ENCODE measurements around the gene TAF8.

Gene TAF8

DNA sequence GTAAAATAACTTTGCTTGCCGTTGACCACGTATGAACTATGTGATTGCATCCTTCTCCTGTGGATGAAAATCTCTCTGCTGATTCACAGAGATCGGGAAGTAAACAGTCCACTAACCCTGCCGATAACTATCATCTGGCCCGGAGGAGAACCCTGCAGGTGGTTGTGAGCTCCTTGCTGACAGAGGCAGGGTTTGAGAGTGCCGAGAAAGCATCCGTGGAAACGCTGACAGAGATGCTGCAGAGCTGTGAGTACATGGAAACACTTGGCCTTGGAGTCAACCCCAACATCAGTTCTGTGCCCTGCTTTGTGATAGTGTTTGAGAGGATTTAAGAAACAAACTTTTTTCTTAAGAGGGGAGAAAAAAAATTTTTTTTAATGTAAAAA, 937 bp downstream of the TAF8 start:
- DNase-seq (ENCODE audit: low spot score): peak; percentile 42

DNA sequence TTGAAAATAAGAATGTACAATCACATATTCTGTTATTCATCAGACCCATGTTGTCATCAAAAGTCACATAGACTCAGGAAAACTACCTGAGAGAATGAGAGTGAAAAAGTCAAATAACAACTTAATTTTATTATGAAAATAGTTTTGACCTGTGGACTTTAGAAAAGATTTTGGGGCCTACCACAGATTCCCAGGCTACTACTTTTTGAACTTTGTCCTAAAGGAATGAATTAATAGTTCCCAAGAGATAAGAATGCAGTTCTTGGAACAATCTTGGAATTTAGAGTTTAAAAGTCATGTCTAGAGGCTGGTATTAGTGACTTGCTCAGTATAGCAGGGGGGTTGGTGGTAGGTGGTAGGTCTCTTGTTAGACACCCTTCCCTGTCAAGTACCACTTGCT, 3.3 kb downstream of the TAF8 start:
- no peak for DNase-seq (ENCODE audit: low spot score)

DNA sequence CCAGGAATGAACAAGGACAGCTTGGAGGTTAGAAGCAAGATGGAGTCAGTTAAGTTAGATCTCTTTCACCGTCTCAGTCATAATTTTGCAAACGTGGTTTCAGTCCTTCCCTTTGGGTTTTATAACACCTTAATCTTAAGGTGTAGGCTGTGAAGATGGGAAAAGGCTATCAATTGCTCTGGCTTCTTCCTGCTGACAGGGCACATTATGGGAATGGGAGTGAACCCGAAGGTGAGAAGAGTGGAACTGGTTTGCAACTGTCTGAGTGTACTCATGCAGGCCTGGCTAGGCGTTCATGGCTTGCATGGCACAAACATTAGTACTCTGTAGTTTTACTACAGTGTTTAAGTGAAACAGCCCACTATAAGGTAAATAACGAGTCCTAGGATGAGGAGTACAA, 9.4 kb downstream of the TAF8 start:
- no peak for DNase-seq (ENCODE audit: low spot score)

DNA sequence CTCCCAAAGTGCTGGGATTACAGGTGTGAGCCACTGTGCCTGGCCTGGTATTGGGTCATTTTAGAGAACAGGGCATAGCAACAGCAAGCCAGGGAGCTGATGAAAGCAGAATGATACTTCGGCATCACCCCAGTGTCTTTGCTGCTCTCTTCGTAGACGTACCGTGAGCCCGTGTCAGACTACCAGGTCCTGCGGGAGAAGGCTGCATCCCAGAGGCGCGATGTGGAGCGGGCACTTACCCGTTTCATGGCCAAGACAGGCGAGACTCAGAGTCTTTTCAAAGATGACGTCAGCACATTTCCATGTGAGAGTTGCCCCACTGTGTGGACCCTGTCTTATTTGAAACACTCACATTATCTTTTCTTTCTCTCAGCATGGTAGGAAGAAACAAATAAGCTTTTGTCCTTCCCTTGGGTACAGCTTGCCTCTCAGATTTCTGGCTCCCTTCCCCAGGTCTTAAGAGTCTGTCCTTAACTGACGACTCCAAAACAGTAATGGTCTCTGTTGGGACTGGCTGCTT, 15.9 kb downstream of the TAF8 start:
- DNase-seq (ENCODE audit: low spot score): no peak

DNA sequence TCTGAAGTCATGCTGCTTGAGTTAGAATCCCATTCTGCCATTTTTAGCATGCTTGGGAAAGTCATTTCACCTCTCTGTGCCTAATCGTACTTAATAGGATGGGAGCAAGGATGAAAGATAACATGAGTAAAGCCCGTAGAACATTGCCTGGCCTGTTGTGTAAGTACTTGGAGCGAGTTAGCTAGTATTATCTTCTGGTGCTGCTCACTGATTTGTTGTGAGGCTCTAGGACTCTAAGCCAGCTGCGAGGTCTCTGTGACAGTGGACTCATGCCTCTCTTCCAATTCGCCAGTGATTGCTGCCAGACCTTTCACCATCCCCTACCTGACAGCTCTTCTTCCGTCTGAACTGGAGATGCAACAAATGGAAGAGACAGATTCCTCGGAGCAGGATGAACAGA, 17.8 kb downstream of the TAF8 start:
- DNase-seq (ENCODE audit: low spot score): no peak

DNA sequence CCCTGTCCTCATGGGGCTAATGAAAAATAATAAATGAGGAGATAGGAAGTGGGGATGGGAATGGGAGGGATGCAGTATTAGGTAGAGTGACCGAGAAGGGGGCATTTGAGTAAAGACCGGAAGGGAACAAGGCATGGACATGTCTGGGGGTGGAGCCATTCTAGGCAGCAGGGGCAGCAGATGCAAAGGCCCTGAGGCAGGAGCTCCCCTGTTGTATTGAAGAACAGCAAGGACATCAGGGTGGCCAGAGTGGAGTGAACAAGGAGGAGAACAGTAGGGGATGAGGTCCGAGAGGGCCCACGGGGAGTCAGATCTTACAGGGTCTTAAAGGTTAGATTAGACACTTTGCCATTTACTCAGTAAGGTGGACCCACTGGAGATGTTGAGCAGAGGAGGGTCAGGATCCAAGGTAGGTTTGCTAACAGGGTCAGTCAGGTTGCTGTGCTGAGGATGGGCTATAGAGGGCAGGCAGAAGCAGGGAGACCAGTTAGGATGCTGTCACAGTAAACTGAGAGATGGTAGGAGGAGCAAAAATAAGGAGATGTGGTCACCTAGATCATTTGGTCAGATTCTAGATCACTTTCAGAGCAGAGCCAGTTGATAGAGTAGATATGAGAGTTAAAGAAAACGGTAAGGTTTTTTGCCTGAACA, 18.7 kb downstream of the TAF8 start:
- no peak for DNase-seq (ENCODE audit: low spot score)

DNA sequence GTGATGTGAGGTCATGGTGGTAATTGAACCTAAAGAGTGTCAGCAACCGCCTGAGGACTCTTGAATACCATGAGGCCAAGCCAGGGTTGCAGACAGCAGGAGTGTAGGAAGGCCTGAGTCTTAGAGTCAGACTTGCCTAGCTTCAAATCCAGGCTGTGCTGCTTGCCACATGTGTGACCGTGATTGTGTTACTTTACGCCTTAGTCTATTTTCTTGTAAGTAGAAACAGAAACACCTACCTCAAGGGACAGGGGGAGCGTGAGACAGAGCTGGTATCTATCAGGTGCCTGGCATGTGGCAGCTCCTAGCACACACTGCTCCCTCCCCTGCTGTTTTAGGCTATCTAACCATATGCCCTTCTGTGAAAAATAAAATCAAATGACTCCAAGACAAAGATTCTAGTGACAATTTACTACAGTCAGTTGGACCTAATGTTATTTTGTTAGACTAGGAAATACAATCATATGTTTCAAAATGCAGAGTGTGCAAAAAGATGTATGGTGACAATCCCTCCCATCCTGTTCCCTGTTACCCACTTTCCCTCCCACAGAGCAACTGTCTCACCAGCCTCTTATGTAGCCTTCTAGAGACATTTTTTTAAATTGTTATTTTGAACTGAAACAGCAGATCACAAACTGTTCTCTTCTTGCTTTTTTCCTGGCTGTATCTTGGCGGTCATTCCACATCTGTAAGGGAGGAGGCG, 21.7 kb downstream of the TAF8 start:
- DNase-seq (ENCODE audit: low spot score): no peak

DNA sequence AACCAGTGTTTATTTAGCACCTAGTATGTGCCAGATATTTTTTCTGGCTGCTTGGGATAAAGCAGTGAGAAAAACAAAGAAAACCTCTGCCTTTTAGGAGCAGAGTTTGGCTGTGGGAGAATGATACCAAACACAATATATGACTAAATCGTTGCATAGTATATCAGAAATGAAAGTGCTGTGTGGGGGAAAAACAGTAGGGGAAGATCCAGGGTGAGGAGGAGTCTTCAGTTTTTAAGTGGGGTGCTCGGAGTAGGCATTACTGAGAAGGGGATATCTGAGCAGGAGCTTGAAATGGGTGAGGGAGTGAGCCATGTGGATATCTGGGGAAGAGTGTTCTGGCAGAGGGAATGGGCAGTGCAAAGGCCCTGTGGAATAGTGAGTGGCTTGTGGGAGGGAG, 23.0 kb downstream of the TAF8 start:
- no peak for DNase-seq (ENCODE audit: low spot score)

DNA sequence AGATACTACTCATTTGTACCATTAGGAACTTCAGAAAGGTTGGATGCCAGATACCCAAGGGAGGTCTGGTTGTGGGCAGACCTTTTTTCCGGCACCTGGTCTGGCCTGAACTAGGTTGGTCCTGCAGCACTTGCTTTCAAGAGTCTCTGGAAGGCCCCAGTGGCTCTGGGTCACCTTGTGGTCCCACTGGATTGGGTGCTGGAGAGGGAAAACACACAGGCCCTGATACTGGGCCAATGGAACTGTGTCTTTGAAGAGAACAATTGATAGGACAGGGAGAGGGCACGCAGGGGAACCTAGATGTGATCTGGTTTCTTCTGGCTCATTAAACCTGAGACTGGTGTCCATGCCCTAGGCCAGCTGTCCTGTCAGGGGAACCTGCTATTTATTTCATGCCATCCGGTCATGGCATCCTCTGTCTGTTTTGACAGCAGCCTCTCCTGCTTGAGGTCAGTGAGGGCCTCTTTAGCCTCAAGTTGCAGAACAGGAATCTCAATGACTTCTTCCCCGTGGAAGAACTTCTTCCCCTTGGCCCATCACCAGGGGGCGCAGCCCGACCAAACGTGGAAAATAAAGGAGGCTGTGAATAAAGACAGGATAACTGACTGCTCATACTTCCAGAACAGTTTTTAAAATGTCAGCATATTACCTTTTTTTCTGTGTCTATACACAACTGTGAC, 25.0 kb downstream of the TAF8 start:
- peak; percentile 73 for DNase-seq (ENCODE audit: low spot score)

DNA sequence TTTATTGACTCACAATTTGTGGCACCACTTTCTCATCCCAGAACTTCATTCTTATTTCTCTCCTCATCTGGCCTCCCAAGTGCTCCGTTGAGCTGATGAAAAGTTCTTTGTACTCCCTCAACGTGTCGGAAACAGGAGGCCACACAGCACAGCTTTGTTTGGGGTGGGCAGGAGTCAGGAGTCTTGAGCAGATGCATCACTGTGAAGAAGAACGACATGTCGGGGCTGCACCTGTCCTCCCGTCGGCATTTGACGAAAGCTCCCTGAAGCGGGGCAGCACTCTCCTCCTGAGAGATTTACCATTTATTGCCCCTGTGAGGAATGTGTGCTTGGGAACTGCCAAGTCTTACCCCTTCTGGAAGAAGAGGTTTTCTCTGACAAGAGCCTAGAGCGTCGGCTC, 28.1 kb downstream of the TAF8 start:
- DNase-seq (ENCODE audit: low spot score): no peak

DNA sequence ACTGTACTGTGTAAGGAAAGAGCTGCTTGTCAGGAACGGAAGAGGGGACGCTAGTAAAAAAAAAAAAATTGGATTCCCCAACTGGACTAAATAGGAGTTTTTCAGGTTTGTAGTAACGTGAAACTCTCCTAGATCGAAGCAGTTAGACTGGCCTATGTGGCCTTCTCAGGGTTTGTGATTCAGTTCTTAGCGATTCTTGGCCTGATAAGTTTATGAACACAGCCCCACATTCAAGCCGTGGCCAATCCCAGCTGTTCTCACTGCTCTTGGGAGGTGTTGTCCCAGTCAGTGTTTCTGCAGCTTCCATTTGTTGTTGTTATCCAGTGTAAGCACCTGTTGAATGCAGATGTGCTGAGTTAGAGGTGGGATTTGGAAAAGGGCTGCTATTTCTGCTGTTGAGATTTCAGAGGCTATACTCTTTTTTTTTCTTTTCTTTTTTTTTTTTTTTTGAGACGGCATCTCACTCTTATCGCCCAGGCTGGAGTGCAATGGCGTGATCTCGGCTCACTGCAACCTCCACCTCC, 29.7 kb downstream of the TAF8 start:
- DNase-seq (ENCODE audit: low spot score): no peak

DNA sequence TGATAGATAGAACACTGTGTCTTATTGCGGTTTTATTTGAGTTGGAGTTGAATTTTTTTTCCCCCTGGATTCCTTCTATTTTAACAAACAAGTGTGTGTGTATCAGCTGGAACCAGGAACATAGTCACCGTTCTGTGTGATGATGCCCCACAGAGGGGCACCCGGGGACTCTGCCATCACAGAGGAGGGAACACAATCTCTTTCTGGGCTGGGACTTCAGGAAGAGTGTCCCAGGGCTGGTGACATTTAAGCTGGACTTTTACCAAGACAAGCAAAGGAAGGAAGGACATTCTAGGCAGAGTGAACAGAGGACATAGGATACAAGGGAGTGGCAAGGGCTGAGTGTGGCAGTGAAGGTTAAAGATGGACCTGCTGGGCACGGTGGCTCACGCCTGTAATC, 33.2 kb downstream of the TAF8 start:
- no peak for DNase-seq (ENCODE audit: low spot score)

DNA sequence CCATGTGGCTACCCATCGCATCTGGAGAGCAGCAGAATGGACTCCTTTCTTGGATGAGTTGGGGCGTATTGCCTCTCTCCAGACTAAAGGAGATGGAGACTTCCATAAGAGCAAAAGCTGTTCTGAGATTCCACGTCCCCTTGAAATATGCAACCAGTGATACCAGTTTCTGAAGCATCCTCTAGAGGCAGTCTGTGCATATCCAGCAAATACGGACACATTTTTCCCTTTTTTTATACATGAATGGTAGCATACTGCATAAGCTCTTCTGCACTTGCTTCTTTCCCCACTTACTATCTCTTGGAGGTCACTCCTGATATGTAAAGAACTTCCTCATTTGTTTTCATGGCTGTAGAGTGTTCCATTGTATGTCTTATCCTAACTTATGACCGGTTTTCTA, 34.6 kb downstream of the TAF8 start:
- DNase-seq (ENCODE audit: low spot score): no peak

DNA sequence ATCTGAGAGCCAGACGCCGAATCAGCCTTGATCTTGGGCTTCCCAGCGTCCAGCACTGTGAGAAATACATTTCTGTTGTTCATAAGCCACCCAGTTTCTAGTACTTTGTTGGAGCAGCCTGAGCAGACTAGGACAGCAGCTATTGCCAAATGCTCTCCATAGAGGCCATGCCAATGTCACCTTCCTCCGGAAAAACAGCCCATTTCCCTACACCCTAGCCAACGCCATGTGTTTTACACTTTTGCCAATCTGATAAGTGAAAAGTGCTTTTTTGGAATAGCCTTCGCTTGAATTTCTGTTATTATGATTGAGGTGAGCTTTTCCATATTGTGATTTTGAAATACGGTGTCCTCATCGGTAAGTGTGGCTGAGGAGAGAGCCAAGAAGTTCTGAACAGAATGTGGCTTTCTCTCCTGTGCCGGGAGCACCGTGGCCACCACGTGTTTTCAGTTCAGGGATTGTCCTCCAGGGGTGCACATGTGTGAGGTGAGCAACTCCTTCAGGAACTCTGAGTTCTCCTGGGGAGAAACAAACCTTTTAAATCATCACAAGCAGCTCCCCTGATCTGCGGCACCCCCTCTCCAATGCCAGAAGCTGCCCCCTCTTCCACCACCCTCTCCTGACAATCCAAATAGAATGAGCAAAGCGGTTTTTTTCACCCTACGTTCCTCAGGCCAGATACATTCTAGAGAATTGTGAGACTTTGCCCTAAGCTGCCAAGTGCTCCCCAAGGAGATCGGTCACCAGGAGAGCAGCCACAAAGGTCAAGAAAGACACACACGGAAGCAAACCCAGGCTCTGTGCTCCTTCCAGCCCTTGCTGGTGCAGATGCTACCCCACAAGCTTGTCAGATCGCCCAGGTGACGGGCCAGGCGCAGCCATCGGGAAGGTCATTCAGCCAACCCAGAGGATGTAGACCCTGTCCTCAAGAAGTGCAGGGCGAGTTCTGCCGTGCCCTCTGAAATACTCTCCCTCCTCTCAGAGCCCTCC, 36.0 kb downstream of the TAF8 start:
- DNase-seq (ENCODE audit: low spot score): no peak

DNA sequence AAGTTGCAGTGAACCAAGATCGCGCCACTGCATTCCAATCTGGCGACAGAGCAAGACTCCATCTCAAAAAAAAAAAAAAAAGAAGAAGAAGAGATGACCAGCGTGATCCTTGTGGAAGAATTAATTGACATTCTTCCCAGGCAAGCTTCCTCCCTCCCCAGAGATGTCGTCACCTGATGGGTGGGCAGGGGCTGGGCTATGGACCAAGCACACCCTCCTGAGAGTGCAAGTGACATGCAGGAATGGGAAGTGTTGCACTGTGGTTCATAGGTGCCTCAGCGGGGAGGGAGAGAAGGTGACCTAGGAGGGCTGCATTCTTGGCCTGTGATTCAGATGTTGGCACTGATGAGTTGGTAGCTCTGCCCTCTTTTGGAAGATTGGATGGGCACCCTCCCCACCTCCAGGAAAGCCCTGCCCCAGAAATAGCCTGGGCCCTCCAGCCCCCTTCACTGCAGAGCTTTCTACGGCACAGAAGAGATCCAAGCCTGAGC, 37.8 kb downstream of the TAF8 start:
- no peak for DNase-seq (ENCODE audit: low spot score)

DNA sequence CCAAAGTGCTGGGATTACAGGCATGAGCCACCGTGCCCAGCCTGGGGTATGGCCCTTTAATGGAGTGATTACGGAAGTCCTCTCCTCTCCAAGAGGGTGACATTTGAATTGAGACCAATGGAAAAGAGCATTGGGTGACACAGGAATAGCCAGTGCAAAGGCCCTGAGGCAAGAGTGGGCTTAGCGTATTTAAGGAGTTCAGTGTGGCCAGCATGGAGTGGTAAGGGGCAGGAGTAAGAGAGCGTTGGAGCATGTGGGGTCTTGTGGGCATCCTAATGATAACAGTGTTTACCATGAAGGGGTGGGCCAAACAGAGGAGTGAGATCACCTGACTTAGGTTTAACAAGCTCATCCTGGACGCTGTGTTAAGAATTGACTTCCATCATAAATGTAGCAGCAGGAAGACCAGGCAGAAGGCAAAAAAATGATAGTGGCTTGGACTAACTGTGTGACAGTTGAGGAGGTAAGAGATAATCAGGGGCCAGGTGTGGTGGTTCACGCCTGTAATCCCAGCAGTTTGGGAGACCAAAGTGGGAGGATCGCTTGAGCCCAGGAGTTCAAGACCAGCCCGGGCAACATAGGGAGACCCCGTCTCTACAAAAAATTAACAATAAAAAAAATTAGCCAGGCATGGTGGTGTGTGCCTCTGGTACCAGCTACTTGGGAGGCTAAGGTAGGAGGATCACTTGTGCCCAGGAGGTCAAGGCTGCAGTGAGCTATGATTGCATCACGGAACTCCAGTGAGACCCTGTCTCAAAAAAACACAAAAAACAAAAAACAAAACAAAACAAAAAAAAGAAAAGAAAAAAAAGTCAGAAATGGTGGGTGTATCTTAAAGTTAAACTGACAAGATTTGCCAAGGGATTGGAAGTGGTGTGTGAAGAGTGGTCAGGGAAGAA, 40.7 kb downstream of the TAF8 start:
- no peak for DNase-seq (ENCODE audit: low spot score)

DNA sequence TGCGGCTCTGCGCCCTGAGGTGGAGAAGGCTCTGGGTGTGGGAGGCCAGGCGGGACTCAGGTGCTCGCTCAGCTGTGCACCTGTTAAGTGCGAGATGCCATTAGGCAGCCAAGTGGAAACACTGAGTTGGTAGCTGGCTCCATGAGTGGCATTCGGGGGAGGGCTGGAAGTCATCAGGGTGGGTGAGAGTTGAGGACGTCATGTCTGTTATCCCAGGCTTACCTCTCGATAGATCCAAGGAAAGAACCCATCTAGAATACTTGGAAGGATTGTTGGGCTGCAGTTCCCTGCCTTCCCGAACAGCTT, 41.3 kb downstream of the TAF8 start:
- DNase-seq (ENCODE audit: low spot score): no peak

DNA sequence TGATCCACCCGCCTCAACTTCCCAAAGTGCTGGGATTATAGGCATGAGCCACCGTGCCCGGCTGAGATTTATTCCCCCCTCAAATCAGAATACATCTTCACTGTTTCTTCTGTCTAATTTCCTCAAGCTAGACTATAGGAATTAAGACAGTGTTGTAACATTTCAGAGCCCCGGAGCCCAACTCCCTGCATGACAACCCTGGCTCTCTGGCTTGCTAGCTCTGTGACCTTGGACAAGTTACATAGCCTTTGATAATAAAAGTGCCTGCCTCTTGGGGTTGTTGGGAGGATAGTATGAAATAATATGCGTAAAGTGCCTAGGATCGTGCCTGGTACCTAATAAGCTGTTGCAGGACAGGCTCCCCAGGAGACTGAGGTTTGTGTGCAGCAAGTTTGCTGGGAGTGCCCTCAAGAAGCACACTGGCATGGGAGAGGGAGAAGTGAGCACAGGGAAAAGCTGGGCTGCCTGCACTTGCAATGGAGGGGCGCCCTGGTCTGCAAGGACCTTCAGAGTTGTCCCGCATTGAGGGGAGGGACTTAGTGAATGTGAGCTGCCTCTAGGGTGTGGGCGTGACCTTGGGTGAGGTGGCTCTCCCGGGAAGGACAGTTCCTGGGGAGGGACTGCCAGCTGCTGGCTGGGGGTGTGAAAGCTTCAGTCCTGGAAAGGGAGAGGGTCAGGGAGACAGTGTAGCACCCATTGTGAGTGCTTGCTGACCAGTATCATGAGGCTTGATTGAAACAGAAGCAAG, 43.4 kb downstream of the TAF8 start:
- no peak for DNase-seq (ENCODE audit: low spot score)

DNA sequence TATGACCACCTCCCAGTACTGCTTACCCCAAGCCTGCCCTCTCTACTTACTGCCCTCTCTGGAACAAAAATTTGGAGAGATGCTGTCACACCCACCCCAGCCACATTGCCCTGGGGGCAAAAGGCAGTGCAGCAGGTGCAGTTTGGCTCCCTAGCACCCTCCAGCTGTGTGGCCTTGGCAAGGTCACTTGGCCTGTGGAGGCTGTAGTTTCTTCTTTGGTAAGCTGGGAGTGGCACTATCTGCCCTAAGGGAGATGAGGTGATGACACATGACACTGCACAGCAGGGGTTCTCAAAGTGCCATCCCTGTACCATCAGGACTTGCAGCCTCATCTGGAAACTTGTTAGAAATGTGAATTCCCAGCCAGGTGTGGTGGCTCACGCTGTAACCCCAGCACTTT, 44.8 kb downstream of the TAF8 start:
- DNase-seq (ENCODE audit: low spot score): no peak

All from NAMALWA (cell line).